Myocyte (in vitro differentiated cells): ENCODE measurements around the gene TCEANC2. TPM values are rescaled to one million over a fixed set of nuclear protein-coding genes. Genes with fewer than 3 reads are reported as not detected.
"Not testable (repeated sequence)": the region's sequence is repeated elsewhere in the genome, so short reads cannot be mapped to it uniquely, and the experiment has no call there.

Source experiments
- DNase-seq: peaks from one replicate; pipeline ENCODE4 v3.0.0-alpha.2; 2012; ENCODE audit warnings: low read depth
- polyA plus RNA-seq: library from polyadenylated mRNA; unstranded; fragments of >200 nt; gene quantifications from one replicate; pipeline ENCODE4 v1.2.1, GENCODE V29; 2012; ENCODE audit warnings: missing spikeins
- total RNA-seq: library from RNA; depleted of rRNA; stranded (reverse); fragments of >200 nt; gene quantifications from 2 replicates; pipeline ENCODE4 v1.2.3, GENCODE V29; 2014

Gene TCEANC2
- 2.9 and 4.6 TPM in 2 replicates for total RNA-seq
- 2.7 TPM for polyA plus RNA-seq

DNA sequence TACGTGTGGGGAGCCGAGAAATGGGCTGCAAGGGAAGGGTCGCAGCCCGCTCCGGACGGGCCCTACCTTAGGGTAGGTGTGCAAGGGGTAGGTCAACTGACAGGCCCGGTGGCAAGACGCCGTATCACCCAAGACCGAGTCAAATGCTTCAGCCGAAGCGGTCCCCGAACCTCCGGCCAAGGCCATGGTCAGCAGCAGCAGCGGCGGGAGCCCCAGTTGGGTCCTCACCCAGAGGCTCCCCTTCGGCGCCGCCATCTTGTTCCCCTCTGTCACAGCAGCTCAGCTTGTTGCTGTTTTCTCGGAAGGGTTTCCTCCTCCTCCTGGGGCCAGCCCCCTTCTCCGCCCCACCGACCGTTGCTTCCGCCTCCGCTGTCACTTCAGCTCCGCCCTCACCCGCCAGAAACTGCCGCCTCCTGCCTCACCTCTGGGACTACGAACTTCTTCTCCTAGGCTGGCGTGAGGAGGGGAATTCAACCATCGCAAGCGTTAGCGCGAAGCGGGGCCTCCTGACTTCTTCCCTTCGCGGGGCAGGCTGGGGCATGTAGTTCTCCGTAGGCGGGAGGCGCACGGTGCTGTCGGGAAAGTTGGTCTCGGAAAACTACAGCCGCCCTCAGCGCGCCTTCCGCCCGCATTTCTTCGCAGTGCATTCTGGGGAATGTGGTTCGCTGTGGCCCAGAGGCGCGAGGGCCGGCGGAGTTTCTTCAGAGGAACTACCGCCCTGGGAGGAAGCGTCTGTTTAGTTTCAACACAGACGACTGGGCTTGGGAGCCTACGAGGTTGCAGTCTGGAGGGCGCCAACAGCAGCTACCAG, at the start of gene TCEANC2, which contains the start of gene TMEM59:
TCEANC2 (plus strand) TSS at position 675 of the 811 bp plus-strand sequence. CDS start 815 bp downstream, outside the sequence.
TMEM59 (minus strand) TSS at position 271 of the 811 bp plus-strand sequence; CDS start at position 255, 16 bp downstream.
- peak; percentile 99 for DNase-seq

DNA sequence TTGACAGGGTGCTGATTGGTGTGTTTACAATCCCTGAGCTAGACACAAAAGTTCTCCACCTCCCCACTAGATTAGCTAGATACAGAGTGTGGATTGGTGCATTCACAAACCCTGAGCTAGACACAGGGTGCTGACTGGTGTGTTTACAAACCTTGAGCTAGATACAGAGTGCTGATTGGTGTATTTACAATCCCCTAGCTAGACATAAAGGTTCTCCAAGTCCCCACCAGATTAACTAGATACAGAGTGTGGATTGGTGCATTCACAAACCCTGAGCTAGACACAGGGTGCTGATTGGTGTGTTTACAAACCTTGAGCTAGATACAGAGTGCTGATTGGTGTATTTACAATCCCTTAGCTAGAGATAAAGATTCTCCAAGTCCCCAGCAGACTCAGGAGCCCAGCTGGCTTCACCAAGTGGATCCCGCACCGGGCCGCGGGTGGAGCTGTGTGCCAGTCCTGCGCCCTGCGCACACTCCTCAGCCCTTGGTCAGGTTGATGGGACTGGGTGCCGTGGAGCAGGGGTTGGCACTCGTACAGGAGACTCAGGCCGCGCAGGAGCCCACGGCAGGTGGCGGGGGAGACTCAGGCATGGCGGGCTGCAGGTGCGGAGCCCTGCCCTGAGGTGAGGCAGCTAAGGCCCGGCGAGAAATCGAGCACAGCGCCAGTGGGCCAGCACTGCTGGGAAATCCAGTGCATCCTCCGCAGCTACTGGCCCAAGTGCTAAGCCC, 49.5 kb upstream of the TCEANC2 start:
- not testable (repeated sequence) for DNase-seq

DNA sequence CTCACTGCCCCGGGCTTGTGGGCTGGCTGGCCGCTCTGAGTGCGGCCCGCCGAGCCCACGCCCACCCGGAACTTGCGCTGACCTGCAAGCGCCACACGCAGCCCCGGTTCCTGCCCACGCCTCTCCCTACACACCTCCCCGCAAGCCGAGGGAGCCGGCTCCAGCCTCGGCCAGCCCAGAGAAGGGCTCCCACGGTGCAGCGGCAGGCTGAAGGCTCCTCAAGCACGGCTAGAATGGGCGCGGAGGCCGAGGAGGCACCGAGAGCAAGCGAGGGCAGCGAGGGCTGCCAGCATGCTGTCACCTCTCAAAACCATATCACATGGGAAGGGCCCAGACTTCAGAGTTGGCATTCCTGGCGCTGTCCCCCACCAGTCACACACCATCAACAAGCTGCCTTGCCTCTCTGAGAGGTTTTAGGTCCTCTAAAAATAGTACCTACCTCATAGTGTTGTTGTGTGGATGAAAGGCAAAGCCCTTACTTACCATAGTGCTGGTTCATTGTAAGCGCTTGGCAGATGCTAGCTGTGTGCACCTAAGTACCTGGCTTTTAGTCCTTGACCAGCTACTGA, 48.8 kb upstream of the TCEANC2 start:
- no peak for DNase-seq

DNA sequence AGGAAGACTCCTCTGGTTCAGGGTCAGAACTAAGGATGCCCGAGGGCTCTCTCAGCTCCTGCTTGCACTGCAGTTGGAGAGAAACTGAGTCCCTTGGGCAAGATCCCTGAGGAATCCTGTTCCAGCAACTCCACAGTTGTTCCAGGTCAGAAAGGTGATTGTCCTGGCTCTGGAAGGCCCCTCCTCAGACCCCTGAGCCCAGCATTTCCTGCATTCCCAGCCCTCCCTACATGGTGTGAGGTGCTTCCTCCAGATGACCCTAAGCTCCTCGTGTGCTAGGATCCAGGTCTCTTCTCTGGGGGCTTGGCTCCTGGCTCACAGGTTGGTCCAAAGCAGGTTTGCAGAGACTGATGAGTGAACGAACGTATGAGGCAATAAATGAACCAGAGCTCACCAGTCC, 46.9 kb upstream of the TCEANC2 start:
- no peak for DNase-seq

DNA sequence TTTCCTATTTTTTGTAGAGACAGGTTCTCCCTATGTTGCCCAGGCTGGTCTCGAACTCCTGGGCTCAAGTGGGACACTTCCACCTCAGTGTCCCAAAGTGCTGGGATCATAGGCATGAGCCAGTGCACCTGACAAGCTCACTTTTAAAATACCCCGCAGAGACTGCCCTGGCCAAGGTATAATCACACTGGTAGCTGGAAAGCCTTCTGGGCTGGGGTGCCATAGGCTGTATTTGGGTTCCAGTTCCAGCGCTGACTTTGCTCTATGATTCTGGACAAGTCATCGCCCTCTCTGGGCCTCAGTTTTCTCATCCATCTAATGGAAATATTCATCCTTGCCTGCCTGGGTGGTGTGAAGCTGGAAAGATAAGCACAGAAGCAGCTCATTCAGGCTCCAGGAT, 45.8 kb upstream of the TCEANC2 start:
- no peak for DNase-seq

DNA sequence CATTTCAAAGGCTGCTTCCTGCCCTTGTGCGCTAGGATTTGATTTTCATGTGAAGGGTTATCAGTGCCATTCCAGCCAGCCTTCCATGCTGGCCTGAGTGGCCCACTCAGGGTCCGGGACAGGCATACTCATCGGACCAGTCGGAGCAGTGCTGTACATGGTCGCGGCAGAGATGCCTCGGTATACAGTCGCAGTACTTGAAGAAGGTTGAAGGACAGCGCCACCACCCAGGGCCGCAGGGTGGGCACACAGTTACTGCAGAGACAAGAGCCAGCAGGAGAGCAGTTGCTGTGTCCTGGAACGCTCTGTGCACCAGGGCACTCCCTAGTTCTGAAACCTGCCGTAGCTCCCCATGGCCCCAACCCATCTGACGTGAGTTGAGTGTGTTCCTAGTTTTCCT, 44.5 kb upstream of the TCEANC2 start:
- no peak for DNase-seq

DNA sequence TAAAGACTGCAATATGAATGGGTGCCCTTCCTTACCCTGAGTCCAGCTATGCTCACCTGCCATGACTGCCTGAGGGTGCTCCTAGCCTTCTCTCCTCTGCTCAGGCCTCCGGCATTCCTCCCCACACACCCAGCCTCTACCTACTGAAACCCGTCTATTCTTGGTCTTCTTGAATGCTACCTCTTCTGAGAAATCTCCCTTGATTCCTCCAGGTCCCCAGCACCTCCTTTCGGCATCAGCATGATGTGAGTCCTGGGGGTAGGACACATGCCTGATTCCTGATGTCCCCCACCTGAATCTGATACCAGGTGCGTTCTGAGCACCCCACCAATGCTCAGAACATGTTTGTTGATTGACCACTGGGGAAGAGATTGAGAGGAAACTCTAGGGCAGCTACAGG, 44.0 kb upstream of the TCEANC2 start:
- DNase-seq, result no peak

DNA sequence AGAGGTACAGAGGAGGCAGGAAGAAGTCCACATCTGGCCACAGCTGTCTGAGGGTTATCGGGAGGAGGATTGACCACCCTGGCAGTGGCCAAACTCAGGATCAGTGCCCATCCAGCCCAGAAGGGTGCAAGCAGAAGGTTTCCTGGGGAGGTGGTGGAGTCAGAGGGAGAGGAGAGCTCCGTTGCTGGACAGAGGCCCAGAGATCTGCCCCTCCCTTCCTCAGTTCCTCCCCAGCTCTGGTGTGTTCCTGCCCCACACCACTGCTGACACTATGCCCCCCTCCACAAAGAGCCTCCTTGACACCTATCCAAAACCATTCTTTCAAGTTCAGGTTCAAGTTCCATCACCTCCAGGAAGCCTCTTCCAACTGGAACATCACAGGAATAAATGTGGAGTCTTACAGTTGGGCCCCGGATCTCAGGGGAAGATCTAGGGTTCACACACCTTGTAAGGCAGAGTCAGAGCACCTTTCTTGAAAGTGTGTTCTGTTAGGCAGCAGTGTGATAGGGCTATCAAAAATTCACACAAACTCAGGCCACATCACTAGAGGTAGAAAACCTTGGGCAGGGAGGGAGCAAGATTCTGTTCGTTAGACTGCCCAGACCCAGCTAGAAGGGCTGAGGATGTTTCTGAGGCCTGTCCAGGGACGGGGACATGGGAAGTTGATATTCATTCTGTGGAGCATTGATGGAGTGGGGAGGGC, 42.8 kb upstream of the TCEANC2 start:
- DNase-seq, result no peak

DNA sequence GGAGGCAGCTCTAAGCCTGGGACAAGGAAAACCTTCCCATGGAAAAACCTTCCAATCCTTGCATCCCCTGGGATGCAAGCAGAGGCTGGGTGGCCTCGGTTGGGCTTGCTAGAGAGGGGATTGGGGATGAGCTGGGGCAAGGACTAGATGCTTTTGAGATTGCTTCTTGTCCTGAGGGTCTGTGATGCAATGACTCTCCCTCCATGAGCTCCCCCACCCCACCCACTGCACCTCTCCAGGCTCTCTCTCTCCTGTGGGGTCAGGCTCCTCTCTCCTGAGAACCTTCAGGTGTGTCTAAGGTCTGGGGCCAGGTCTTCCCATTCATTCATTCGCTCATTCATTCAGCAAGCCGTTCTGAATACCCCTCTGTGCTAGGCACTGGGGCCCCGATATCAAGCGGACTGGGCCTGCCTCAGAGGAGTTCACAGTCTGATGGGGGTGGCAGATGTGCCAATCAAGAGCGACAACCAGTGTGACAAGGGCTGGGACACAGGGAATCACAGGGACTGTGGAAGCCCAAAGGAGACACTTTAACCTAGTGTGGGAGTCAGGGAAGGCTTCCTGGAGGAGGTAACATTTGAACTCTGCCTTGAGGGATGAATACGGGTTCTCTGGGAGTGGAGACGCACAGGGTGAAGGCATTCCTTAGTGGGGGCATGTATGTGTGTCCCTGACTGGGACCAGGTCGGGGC, 41.9 kb upstream of the TCEANC2 start:
- no peak for DNase-seq

DNA sequence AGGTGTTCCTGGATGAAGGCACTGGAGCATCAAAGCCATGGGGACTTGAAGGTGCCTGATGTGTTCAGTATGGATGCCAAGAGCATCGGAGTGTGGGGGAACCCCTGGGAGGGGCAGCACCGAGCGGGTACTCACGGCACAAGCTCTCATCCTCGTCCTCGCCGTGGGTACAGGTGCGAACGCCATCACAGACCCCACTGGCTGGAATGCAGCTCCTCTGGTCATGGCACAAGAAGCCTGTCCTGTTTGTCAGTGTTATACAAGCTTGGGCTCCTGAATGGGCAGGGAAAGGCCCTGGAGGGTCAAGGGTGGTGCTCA, 41.4 kb upstream of the TCEANC2 start:
- no peak for DNase-seq

DNA sequence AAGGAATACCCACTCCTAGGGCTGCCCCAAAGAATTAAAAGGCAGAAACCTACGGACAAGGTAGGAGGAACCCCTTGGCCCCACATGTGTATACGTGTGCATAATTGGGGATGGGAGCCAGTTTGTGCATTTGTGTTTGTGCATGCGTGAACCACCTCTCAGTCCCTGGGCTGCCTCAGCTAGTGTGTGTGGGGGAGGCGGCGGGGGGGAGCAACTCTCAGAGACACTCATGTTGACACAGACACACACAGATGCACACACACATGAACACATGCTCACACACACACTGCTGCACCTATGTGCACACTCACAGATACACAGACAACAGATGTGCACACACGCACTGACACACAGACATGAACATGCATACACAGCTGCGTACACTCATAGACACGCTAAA, 40.5 kb upstream of the TCEANC2 start:
- DNase-seq, result no peak

DNA sequence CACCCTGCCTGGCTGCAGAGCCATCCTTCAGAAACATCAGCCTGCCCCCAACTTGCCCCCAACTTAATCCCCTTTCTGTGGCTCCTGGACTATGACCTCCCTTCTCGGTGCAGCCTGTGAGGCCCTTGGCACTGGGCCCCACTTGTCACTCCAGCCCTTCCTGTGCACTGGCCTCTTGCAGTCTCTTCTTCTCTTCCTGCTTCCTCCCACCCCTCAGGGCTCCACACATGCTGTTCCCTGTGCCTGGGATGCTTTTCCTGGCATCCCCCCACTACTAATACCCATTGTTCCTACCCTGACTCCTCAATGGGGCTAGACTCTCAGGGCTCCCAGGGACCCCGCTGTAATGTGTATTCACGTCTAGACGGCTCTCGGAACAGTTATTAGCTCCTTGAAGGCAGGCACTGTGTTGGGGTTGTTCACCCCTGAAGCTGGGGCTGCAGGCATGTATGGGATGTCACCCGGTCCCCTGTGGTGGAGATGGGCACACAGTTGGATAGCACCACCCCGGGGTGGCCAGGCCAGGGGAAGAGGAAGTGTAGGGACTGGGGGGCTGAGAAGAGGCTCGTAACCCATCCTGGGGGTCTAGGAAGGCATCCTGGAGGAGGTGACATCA, 39.9 kb upstream of the TCEANC2 start:
- no peak for DNase-seq

DNA sequence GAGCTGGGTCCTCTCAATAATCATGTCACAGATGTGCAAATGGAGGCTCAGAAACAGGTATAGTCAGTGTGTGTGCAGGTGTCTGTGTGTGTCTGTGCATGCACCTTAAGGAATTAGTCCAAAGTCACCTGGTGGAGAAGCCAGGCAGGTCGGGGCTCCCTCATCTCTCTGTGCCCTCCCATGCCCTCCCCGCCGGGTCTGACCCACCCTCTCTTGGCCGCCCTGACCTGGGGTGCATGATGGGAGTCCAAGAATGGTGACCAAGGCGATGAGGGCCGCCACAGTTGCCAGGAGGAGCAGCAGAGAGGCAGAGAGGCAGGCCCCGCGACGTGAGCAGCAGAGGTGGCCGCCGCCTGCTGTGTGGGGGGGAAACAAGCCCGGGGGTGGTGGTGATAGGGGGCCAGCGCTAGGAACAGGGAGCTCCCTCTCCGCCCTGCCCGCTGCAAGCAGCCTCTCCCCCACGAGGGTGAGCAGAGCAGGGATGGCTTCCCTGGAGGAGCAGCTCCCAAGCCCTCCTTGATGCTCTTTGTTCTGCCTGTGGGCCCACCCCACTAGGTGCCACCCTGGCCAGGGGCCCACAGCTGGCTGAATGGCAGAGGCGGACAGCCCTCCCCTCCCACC, 39.3 kb upstream of the TCEANC2 start:
- DNase-seq, result no peak

DNA sequence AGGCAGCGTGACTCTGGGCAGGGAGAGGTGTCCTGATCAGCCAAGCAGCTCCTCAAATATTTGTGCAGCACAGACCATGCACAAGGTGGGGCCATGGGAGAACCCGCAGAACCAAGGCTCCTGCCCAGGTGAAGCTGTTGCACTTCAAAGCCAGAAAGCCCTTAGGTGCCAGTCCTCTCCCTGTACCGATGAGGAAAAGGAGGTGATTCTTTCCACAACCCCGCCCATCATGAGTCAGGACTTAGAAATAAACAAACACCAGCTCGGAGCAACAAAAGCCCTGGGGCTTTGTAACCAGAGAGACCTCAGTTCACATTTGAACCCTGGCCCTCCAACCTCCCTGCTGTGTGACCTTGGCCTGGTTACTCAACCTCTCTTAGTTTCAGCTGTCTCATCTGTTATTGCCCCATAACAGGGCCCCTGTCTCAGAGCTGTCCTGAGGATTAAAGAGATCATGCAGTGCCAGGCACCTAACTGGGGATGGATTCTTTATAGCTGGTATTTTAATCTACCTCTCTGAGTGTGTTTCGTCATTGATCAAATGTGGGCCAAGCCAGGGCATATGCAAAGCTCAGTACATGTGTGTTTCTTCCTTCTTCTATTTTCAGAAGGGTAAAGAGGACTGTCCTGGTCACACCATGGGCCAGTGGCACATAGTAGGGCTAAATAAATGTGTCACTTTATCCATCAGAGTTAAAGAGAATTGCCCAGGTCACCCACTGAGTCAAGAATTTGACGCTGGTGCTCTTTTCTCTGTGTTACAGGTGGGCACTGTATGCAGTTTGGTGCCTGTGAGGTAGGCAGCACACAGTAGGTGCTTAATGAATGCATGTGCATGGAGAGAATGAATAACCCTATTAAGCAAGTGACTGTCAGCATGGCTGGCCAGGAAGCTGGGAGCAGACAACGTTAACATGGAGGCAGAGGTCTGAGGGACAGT, 36.8 kb upstream of the TCEANC2 start:
- peak; percentile 26 for DNase-seq

DNA sequence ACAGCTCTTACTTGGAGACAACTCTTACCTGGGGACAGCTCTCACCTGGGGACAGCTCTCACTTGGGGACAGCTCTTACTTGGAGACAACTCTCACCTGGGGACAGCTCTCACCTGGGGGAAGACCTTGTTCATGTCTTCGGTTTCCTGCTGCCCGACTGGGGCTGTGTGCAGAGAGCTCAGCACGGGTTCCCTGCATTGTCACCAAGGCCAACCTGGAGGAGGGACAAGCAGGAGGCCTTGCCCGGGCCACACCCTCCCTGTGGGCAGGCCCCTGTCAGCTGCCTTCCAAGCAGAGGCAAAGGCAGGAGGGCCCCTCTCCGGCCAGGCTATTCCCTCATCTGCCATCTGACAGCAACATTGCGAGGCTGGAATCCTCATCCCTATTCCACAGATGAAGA, 35.4 kb upstream of the TCEANC2 start, which contains the start of gene LDLRAD1:
LDLRAD1 (minus strand) TSS at position 208 of the 400 bp plus-strand sequence; CDS start at position 134, 74 bp downstream.
- peak; percentile 3 for DNase-seq

DNA sequence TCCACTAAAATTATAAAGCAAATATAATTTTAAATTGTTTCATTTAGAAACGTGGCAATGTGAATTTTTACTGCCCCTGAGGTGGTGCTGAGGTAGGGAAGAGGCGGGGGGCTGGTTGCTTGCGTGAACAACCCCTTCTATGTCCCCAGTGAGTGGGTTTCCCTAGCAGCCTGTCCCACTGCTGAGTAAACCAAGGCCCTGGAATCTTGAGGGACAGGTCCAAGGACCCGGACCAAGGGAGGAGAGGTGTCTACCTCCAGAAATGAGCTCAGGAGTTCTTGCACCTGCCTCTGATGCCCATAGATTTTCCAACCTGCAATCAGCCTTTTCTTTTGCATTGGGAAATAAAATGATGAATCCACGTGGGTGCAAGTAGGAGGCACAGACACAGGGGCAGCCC, 34.8 kb upstream of the TCEANC2 start:
- DNase-seq, result no peak

DNA sequence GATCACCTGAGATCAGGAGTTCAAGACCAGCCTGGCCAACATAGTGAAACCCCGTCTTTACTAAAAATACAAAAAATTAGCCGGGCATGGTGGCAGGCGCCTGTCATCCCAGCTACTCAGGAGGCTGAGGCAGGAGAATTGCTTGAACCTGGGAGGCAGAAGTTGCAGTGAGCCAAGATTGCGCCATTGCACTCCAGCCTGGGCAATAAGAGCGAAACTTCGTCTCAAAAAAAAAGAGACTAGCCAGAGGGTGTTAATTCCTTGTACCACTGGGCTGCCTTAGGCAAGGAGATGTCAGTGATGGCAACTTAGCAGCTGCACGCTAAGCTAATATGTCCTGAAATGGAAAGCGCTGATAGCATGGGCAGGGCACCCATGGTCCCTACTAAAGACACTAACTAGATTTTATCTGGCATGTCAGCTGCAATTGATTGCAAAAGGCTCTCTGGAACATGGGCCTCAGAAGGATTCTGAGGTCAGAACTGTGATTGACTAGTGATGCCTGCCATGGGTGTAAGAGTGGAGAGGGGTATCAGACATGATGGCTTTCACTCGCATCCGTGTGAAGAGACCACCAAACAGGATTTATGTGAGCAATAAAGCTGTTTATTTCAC, 33.7 kb upstream of the TCEANC2 start:
- not testable (repeated sequence) for DNase-seq

DNA sequence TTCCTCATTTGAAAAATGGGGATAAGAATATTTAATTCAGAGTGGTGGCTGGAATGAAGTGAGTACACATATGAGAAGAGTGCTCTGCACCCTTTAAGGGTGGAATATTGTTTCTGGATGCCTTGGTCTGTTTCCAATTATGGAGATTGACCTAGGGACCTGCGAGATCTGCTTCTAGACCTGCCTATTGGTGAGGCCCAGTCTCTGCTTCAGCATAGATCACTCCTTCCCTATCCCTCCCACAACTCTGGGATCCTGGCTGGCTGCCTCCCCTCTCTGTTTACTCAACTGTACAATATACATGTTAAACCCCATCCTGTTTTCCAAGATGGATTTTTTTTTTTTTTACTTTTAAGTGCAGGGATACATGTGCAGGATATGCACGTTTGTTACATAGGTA, 29.1 kb upstream of the TCEANC2 start:
- no peak for DNase-seq
